Neural progenitor cell (in vitro differentiated cells): ENCODE results near the gene KCNE1. TPM values are rescaled to one million over a fixed set of nuclear protein-coding genes. Genes with fewer than 3 reads are reported as not detected.
"Not testable (repeated sequence)": the region's sequence is repeated elsewhere in the genome, so short reads cannot be mapped to it uniquely, and the experiment has no call there.

Experiments
- DNase-seq: peaks from one replicate; pipeline ENCODE4 v3.0.0-alpha.2; 2016; ENCODE audit warnings: low spot score
- H2AFZ ChIP-seq: fragments of 200-600 bp; sonication (generic); replicated peaks from 2 replicates; pipeline ENCODE4 v1.6.1; 2016; ENCODE audit warnings: antibody characterized with exemption
- H3F3A ChIP-seq: fragments of 200-600 bp; sonication (generic); 2 replicates; pipeline ENCODE4 v1.6.1; 2016; ENCODE audit warnings: antibody characterized with exemption, low read depth
- H3K27ac ChIP-seq: fragments of 200-600 bp; sonication (generic); 2 replicates; pipeline ENCODE4 v1.5.1; 2016; ENCODE audit warnings: mild to moderate bottlenecking
- H3K27me3 ChIP-seq: fragments of 200-600 bp; sonication (generic); 2 replicates; pipeline ENCODE4 v1.6.1; 2016; ENCODE audit warnings: mild to moderate bottlenecking, moderate library complexity
- H3K36me3 ChIP-seq: fragments of 200-600 bp; sonication (generic); 2 replicates; pipeline ENCODE4 v1.5.1; 2016
- H3K4me1 ChIP-seq: fragments of 200-600 bp; sonication (generic); 2 replicates; pipeline ENCODE4 v1.6.1; 2016; ENCODE audit warnings: mixed run types
- H3K4me2 ChIP-seq: fragments of 200-600 bp; sonication (generic); 2 replicates; pipeline ENCODE4 v1.6.1; 2016
- H3K4me3 ChIP-seq: fragments of 200-600 bp; sonication (generic); 2 replicates; pipeline ENCODE4 v1.5.1; 2016
- H3K79me2 ChIP-seq: fragments of 200-600 bp; sonication (generic); 2 replicates; pipeline ENCODE4 v1.6.1; 2016; ENCODE audit warnings: low read depth
- H3K9ac ChIP-seq: fragments of 200-600 bp; sonication (generic); 2 replicates; pipeline ENCODE4 v1.6.1; 2016
- H3K9me3 ChIP-seq: fragments of 200-600 bp; sonication (generic); 2 replicates; pipeline ENCODE4 v1.5.1; 2016; ENCODE audit warnings: low read depth
- H4K20me1 ChIP-seq: fragments of 200-600 bp; sonication (generic); 2 replicates; pipeline ENCODE4 v1.6.1; 2016; ENCODE audit warnings: low read depth
- H3K27ac Mint-ChIP-seq: 3 replicates; pipeline ENCODE4 v1.8.0; 2021; ENCODE audit warnings: mixed read lengths
- H3K27me3 Mint-ChIP-seq: 2 replicates; pipeline ENCODE4 v1.8.0; 2022; ENCODE audit warnings: low read depth, mild to moderate bottlenecking, inconsistent platforms, moderate library complexity, mixed read lengths; ENCODE audit not compliant: insufficient read depth
- H3K36me3 Mint-ChIP-seq: 3 replicates; pipeline ENCODE4 v1.8.0; 2021; ENCODE audit warnings: mixed read lengths
- H3K4me1 Mint-ChIP-seq: 3 replicates; pipeline ENCODE4 v1.8.0; 2021; ENCODE audit warnings: mixed read lengths
- H3K4me3 Mint-ChIP-seq: 3 replicates; pipeline ENCODE4 v1.8.0; 2021; ENCODE audit warnings: mild to moderate bottlenecking, moderate library complexity, mixed read lengths
- H3K9me3 Mint-ChIP-seq: 3 replicates; pipeline ENCODE4 v1.8.0; 2020; ENCODE audit warnings: mixed read lengths
- total RNA-seq: library from RNA; depleted of rRNA; stranded (reverse); fragments of >200 nt; gene quantifications from 2 replicates; pipeline ENCODE4 v1.2.3, GENCODE V29; 2015; ENCODE audit warnings: low replicate concordance

Gene KCNE1
- total RNA-seq, 1 donor from 2014 or later = not detected

DNA sequence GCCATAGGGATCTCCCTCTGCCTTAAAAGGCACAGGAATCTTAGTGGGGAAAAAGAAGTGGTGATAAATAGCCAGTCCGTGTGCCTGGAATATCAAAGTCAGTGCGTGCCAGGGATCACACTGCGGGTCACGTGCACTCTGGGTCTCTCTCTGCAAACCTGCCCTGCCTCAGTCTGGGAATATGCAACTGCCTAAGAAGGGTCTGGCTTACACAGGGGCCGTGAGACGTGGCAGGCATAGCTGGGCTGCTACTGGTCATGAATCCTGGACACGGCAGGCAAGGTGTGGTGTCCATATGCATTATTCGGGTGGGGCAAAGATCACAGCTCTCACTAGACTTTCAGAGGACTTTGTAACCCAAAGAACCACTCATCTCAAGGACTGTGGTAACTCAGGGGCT lies 65.0 kb downstream of the KCNE1 start:
- H3K27ac ChIP-seq, H3K4me3 ChIP-seq, H3F3A ChIP-seq, H3K4me2 ChIP-seq, H3K79me2 ChIP-seq, H3K27ac Mint-ChIP-seq, H3K9me3 ChIP-seq, H3K9me3 Mint-ChIP-seq, H3K9ac ChIP-seq, H3K36me3 ChIP-seq, H3K4me3 Mint-ChIP-seq, H4K20me1 ChIP-seq, H3K4me1 Mint-ChIP-seq, DNase-seq, H2AFZ ChIP-seq, H3K27me3 ChIP-seq, H3K27me3 Mint-ChIP-seq, H3K4me1 ChIP-seq, H3K36me3 Mint-ChIP-seq: not testable (repeated sequence)

DNA sequence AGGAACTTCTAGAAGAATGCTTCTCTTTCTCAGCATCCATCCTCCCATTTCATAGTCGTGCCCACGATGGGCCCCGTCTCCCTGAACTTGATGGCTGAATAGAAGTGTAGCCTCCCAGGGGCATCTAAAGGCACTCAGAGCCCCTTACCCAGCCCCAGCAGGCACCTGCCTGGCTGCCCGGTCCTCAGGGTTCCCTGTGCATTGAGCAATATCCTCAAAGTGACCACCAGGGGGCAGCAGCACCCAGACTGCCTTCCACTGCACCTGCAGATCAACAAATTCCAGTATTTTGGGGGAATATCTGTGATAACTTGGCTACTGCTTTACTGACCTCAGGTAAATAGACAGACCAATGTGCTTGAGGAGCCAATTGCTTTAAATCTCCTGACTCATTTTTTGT lies 68.5 kb downstream of the KCNE1 start:
- H3K79me2 ChIP-seq, H3K9me3 Mint-ChIP-seq, H3K4me1 Mint-ChIP-seq, H3K27me3 ChIP-seq, H3K4me1 ChIP-seq, H3K4me2 ChIP-seq, H3K36me3 ChIP-seq, H3K27me3 Mint-ChIP-seq, H3K9ac ChIP-seq, H3K9me3 ChIP-seq, H3K36me3 Mint-ChIP-seq, H3K4me3 ChIP-seq, H2AFZ ChIP-seq, DNase-seq, H3K27ac Mint-ChIP-seq, H4K20me1 ChIP-seq, H3K27ac ChIP-seq, H3K4me3 Mint-ChIP-seq, H3F3A ChIP-seq: not testable (repeated sequence)

DNA sequence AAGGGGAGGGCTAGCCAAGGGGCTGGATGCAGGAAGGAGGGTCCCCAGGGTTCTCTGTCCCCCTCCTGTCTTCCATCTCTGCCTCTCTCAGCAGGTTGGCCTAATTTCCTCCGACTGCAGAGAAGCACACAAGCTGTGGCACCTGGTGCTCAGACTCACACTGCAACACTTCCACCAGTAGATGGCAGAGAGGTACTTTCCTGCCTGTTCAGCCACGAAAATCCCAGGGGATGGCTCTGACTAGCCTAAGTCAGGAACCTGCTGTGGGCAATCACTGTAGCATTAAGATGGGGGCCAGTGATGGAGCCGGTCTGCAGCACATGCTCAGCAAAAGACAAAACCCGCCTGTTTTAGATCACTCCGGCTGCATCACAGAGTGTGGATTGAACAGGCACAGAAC lies 82.3 kb downstream of the KCNE1 start:
- H3K79me2 ChIP-seq, H3K9me3 ChIP-seq, H4K20me1 ChIP-seq, H3K4me3 ChIP-seq, H3K27ac ChIP-seq, H3K36me3 Mint-ChIP-seq, H2AFZ ChIP-seq, H3F3A ChIP-seq, H3K4me1 ChIP-seq, H3K9me3 Mint-ChIP-seq, H3K27ac Mint-ChIP-seq, H3K27me3 Mint-ChIP-seq, DNase-seq, H3K36me3 ChIP-seq, H3K4me2 ChIP-seq, H3K27me3 ChIP-seq, H3K4me1 Mint-ChIP-seq, H3K9ac ChIP-seq, H3K4me3 Mint-ChIP-seq: not testable (repeated sequence)

DNA sequence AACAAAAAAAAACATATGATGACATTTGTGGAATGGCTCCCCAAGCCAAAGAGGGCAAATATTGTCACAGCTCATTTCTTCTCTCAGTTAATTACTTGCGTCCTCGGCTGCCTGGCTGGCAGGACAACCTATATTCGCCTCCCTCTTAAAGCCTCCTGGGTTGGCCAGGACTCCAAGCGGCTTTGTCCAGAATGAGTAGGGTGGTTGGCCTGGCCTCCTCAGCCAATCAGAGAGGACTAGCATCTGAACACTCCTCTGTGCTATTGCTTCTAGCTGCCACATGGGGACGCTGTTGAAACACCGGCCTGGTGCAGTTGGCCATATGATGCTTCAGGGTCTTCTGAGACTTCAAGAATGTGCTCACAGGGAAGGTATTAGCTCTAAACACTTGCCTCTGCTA lies 83.6 kb downstream of the KCNE1 start:
- not testable (repeated sequence) for H3K36me3 ChIP-seq, DNase-seq, H3K4me3 Mint-ChIP-seq, H3K9me3 ChIP-seq, H3K4me3 ChIP-seq, H3K79me2 ChIP-seq, H3K27me3 Mint-ChIP-seq, H3K27me3 ChIP-seq, H3K9me3 Mint-ChIP-seq, H3K4me1 Mint-ChIP-seq, H2AFZ ChIP-seq, H3K27ac ChIP-seq, H3K27ac Mint-ChIP-seq, H3F3A ChIP-seq, H4K20me1 ChIP-seq, H3K4me2 ChIP-seq, H3K9ac ChIP-seq, H3K4me1 ChIP-seq, H3K36me3 Mint-ChIP-seq

DNA sequence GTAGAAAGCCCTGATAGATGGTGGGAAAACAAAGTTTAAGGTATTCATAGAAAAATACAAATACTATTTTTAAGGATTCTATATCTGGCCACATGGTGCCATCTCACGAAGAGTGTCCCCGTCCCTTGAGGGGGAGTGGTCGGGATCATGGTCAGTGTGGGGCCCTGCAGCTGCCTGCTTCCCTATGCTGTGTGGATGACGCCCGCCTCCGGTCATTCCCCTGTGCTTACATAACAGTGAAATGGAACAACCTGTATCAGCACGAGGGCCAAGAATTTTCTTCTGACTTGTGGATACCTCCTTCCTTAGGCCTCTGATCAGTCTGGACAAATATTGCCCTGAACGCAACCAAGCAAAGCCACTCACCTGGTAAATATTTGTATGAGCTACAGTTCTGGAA lies 84.7 kb downstream of the KCNE1 start:
- not testable (repeated sequence) for H3K36me3 ChIP-seq, H4K20me1 ChIP-seq, H2AFZ ChIP-seq, H3K4me1 Mint-ChIP-seq, H3K4me1 ChIP-seq, H3K9me3 ChIP-seq, H3K4me2 ChIP-seq, H3K79me2 ChIP-seq, H3K4me3 ChIP-seq, H3K9me3 Mint-ChIP-seq, H3K4me3 Mint-ChIP-seq, H3K9ac ChIP-seq, H3K27ac Mint-ChIP-seq, H3K27me3 ChIP-seq, H3F3A ChIP-seq, H3K27me3 Mint-ChIP-seq, H3K27ac ChIP-seq, DNase-seq, H3K36me3 Mint-ChIP-seq

DNA sequence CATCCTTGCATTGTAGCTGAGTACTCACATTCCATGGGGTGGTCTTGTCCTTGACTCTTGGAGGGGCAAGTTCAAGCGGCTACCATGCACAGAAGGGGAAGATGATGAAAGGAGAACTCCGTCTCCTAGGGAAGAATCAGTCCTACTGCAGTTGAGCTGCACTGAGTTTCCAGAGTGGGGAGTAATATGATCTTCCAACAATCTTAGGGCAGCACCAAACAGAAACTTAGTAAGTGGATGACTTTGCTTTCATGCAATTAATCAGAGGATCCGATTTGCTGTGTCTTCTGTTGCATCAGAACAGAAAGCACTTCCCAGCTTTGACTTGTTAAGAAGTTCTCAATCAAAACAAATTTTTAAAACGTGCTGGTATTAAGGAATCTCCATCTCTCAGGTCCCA lies 88.2 kb downstream of the KCNE1 start, which contains the start of gene SMIM34:
Gene SMIM34 (minus strand): TSS at position 147 of the 400 bp plus-strand sequence. CDS start 112 bp downstream, at position 35.
- H3K4me3 ChIP-seq, H3K4me1 ChIP-seq, H3K79me2 ChIP-seq, H3K4me2 ChIP-seq, H4K20me1 ChIP-seq, H3K27ac ChIP-seq, H3K27me3 Mint-ChIP-seq, H3K9me3 ChIP-seq, H3K9me3 Mint-ChIP-seq, H3K27me3 ChIP-seq, H3K36me3 ChIP-seq, H3K9ac ChIP-seq, H3K4me3 Mint-ChIP-seq, H3K36me3 Mint-ChIP-seq, DNase-seq, H3K4me1 Mint-ChIP-seq, H3F3A ChIP-seq, H2AFZ ChIP-seq, H3K27ac Mint-ChIP-seq: not testable (repeated sequence)

DNA sequence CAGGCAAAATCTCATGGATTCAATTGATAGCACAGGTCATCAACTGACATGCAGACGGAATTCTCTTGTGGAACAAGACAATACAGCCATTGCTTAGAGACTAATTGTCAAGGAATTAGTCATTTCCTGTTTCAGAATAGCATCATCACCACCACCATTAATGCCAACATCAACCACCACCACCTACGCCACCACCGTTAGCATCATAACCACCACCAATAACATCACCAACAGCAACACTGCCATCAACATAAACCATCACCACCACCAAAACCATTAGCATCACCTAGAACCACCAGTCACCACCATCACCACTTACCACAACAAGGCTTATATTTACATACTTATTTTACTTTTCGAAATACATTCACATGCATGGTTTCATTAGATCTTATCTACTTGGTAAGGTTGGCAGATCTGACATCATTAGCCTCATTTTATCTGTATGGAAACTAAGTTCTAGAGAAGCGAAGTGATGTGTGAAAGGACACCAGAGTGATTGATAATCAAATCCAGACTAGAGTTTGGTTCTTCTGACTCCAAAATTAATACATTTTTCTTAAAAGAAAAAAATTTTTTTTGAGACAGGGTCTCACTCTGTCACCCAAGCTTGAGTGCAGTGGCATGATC lies 94.4 kb downstream of the KCNE1 start:
- H3K4me3 ChIP-seq, H3K4me1 ChIP-seq, H3K27ac Mint-ChIP-seq, H3K9me3 ChIP-seq, H3F3A ChIP-seq, H3K79me2 ChIP-seq, H3K36me3 ChIP-seq, H3K27ac ChIP-seq, H3K4me1 Mint-ChIP-seq, DNase-seq, H3K9ac ChIP-seq, H3K36me3 Mint-ChIP-seq, H3K27me3 Mint-ChIP-seq, H3K4me3 Mint-ChIP-seq, H2AFZ ChIP-seq, H3K4me2 ChIP-seq, H3K27me3 ChIP-seq, H3K9me3 Mint-ChIP-seq, H4K20me1 ChIP-seq: not testable (repeated sequence)

DNA sequence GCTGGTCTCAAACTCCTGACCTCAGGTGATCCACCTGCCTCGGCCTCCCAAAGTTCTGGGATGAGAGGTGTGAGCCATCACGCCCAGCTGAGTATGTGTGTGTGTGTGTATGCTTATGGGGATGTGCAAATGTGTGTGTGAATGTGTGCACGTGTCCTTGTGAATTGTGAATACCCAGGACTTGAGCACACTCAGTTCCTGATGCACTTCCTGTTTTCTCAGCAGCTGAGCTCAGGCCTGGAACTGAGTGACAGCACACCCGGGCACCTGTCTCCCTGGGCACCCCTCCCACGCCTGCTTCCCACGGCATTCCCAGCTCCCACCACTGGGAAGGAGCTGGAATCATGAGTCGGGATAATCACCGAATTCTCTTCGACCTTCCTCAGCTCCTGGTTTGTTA lies 104.7 kb downstream of the KCNE1 start:
- H3K27me3 Mint-ChIP-seq, H3K4me1 ChIP-seq, H3K9me3 Mint-ChIP-seq, H3K36me3 Mint-ChIP-seq, H3K36me3 ChIP-seq, H3K27ac ChIP-seq, H3K9me3 ChIP-seq, DNase-seq, H3K27me3 ChIP-seq, H3F3A ChIP-seq, H3K9ac ChIP-seq, H3K27ac Mint-ChIP-seq, H4K20me1 ChIP-seq, H3K79me2 ChIP-seq, H2AFZ ChIP-seq, H3K4me3 Mint-ChIP-seq, H3K4me2 ChIP-seq, H3K4me3 ChIP-seq, H3K4me1 Mint-ChIP-seq: not testable (repeated sequence)
